ENCODE data around the gene DCAKD. TPM values are rescaled to one million over a fixed set of nuclear protein-coding genes. Genes with fewer than 3 reads are reported as not detected.
A peak's percentile ranks its signal among the peaks of the same experiment; 100 is the strongest.

The DCAKD gene
- total RNA-seq, 1 experiment from 2014 or later, result 57.7 TPM

GRCh38 chr17:45022655-45023339, 28.6 kb downstream of the DCAKD start:
- no peaks in the 10 kb centered on the region for H3K9me3 Mint-ChIP-seq
- H3K27ac Mint-ChIP-seq, result no peak overlapping the region
- TF ChIP-seq ATF2 (CRISPR knock-in tag; IDR thresholded peaks at IDR 0.05; ENCODE audit: borderline replicate concordance, low read depth) (no peak), HMGXB4 (CRISPR knock-in tag; IDR thresholded peaks at IDR 0.05) (no peak), NFYB (CRISPR knock-in tag; conservative IDR thresholded peaks at IDR 0.05; ENCODE audit: low read depth) (no peak), CBFB (CRISPR knock-in tag; IDR thresholded peaks at IDR 0.05; ENCODE audit: low read depth) (no peak), ETV6 (CRISPR knock-in tag; IDR thresholded peaks at IDR 0.05) (no peak), ZNF232 (CRISPR knock-in tag; IDR thresholded peaks at IDR 0.05) (no peak), HMGA2 (CRISPR knock-in tag; IDR thresholded peaks at IDR 0.05) (no peak), FOXJ3 (CRISPR knock-in tag; IDR thresholded peaks at IDR 0.05; ENCODE audit: borderline replicate concordance) (no peak)
- H3K36me3 Mint-ChIP-seq, result peaks cover 10% of the 10 kb centered on the region; the same call in 1 of the 2 replicates
- POLR2A ChIA-PET, result interaction anchor here (1.0 to 1.9 kb wide), 2 partner anchors 38 to 125 kb away, joined by 3 to 5 read pairs; partner anchors contain the start of genes HEXIM1 and NMT1
- DNase-seq (ENCODE audit: low spot score), result no peak
- H3K4me3 Mint-ChIP-seq, result no peak overlapping the region
- 0 out of 2 replicates have a peak, but pooled peaks have one; percentile 5 for ATAC-seq
- peaks cover 39% of the 10 kb centered on the region for H3K27me3 Mint-ChIP-seq (ENCODE audit: low read depth)
- peaks cover 27% of the 10 kb centered on the region for H3K4me1 Mint-ChIP-seq
- CTCF ChIA-PET, result interaction anchor here (0.6 to 8.0 kb wide), 29 partner anchors 9 to 243 kb away, joined by 3 to 177 read pairs (median 7); partner anchors contain the start of genes ACBD4, C1QL1, GFAP and NMT1

- POLR2A ChIA-PET, result interaction anchor here (1.0 to 1.9 kb wide), 2 partner anchors 39 to 126 kb away, joined by 3 to 5 read pairs; partner anchors contain the start of genes HEXIM1 and NMT1
- CTCF ChIA-PET, result interaction anchor here (0.8 to 8.0 kb wide), 27 partner anchors 9 to 269 kb away, joined by 3 to 177 read pairs (median 7); partner anchors contain the start of genes ACBD4, C1QL1, GFAP and NMT1
- no peak overlapping the region for H3K4me3 Mint-ChIP-seq
- H3K27me3 Mint-ChIP-seq (ENCODE audit: low read depth), result peaks cover 39% of the 10 kb centered on the region
- no peak for ATAC-seq
- TF ChIP-seq SP1 (CRISPR knock-in tag; conservative IDR thresholded peaks at IDR 0.05) (0 out of 2 replicates have a peak, but pooled peaks have one; percentile 0), PRRX2 (CRISPR knock-in tag; IDR thresholded peaks at IDR 0.05) (no peak)
- no peak overlapping the region for H3K27ac Mint-ChIP-seq
- H3K36me3 Mint-ChIP-seq, result peaks cover 10% of the 10 kb centered on the region; the same call in 1 of the 2 replicates
- DNase-seq (ENCODE audit: low spot score), result no peak
- H3K4me1 Mint-ChIP-seq, result peaks cover 27% of the 10 kb centered on the region
- H3K9me3 Mint-ChIP-seq, result no peaks in the 10 kb centered on the region
Measured at GRCh38 chr17:45022288-45022648, 29.2 kb downstream of the DCAKD start.

GRCh38 chr17:45021607-45022287, 29.7 kb downstream of the DCAKD start:
- POLR2A ChIA-PET, result interaction anchor here (0.7 to 1.9 kb wide), 3 partner anchors 39 to 127 kb away, joined by 3 to 5 read pairs (median 3); partner anchors contain the start of genes HEXIM1 and NMT1
- Mint-ChIP-seq H3K27me3 (ENCODE audit: low read depth) (peaks cover 42% of the 10 kb centered on the region), H3K27ac (no peak overlapping the region), H3K4me3 (peak overlapping the region; percentile 66), H3K9me3 (no peaks in the 10 kb centered on the region), H3K36me3 (peaks cover 6% of the 10 kb centered on the region; the same call in 1 of the 2 replicates), H3K4me1 (peaks cover 28% of the 10 kb centered on the region)
- peak; percentile 72 for DNase-seq (ENCODE audit: low spot score)
- CTCF ChIA-PET, result interaction anchor here (0.6 to 8.0 kb wide), 34 partner anchors 10 to 1465 kb away, joined by 3 to 177 read pairs (median 5); partner anchors contain the start of genes ACBD4, C1QL1, GFAP and KIF18B
- ATAC-seq, result peak; percentile 62
- TF ChIP-seq ZNF423 (CRISPR knock-in tag; IDR thresholded peaks at IDR 0.05) (peak; percentile 99), EMX1 (CRISPR knock-in tag; IDR thresholded peaks at IDR 0.05) (0 out of 2 replicates have a peak, but pooled peaks have one; percentile 1), MAX (CRISPR knock-in tag; IDR thresholded peaks at IDR 0.05) (peak; percentile 43; the same call in 1 of the 2 replicates), FOXP1 (CRISPR knock-in tag; IDR thresholded peaks at IDR 0.05; ENCODE audit: borderline replicate concordance) (0 out of 2 replicates have a peak, but pooled peaks have one; percentile 67), RORB (CRISPR knock-in tag; IDR thresholded peaks at IDR 0.05) (no peak), ETV6 (CRISPR knock-in tag; IDR thresholded peaks at IDR 0.05) (peak; percentile 60; the same call in 1 of the 2 replicates), GABPB1 (CRISPR knock-in tag; IDR thresholded peaks at IDR 0.05) (peak; percentile 51), CTCF (IDR thresholded peaks at IDR 0.05) (peak; percentile 85), ZNF512 (CRISPR knock-in tag; IDR thresholded peaks at IDR 0.05; ENCODE audit: borderline replicate concordance) (no peak), TP53 (CRISPR knock-in tag; IDR thresholded peaks at IDR 0.05) (no peak), ERG (CRISPR knock-in tag; IDR thresholded peaks at IDR 0.05) (0 out of 2 replicates have a peak, but pooled peaks have one; percentile 4), SMAD3 (CRISPR knock-in tag; IDR thresholded peaks at IDR 0.05; ENCODE audit: borderline replicate concordance) (no peak), SP1 (CRISPR knock-in tag; conservative IDR thresholded peaks at IDR 0.05) (peak; percentile 47; the same call in 1 of the 2 replicates)
